HG03135 (cell line): ENCODE results near the gene UBR1.
"Not testable (repeated sequence)": the region's sequence is repeated elsewhere in the genome, so short reads cannot be mapped to it uniquely, and the experiment has no call there.

Source experiments
- ATAC-seq: cut with Tn5 transposase; IDR thresholded peaks from one replicate; pipeline ENCODE4 v1.9.1; 2021; ENCODE audit warnings: mild to moderate bottlenecking, moderate library complexity; ENCODE audit not compliant: unreplicated experiment

Gene UBR1

DNA sequence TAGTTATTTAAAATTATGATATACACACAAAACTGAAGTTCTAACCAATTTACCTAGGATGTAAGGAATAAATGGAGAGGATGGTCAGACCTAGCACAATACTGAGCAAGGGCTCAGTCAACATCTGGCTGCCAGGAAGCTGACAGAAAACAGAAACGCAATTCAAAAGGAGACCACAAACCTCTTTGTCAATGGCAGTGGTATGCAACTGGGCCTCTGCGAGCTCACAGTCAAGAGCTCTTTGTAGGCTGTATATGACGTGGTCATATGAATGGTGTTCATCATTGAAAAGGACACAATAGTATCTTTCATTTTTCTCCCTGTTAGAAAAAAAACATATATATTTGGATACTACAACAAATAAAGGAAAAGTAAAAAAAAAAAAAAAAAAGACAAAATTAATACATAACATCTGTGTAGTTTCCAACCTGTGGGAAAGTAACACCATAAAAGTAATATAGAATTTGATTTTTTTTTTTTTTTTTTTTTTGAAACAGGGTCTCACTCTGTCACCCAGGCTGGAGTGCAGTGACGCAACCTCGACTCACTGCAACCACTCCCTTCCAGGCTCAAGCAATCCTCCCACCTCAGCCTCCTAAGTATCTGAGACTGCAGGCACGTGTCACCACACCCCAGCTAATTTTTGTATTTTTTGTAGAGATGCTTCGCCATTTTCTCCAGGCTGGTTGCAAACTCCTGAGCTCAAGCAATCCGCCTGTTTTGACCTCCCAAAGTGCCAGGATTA is 37.9 kb downstream of the UBR1 start:
- ATAC-seq: no peak

DNA sequence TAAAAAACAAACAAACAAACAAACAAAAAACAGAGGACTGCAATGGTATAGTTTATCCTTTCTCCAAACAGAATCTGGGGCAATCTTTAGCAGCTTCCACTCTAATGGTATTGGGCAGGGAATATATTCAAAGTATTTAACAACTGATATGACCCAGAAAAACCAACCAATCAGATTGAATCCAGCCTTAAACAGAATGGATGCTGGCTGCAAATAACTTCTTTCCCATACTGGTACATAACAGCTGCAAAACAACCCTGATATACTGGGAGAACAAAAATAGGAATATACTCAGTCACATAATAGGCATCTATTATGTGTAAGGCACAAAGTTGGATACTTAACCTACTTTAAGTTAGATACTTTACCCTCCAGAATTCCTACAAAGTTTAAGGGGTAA is 49.1 kb downstream of the UBR1 start:
- ATAC-seq: no peak

DNA sequence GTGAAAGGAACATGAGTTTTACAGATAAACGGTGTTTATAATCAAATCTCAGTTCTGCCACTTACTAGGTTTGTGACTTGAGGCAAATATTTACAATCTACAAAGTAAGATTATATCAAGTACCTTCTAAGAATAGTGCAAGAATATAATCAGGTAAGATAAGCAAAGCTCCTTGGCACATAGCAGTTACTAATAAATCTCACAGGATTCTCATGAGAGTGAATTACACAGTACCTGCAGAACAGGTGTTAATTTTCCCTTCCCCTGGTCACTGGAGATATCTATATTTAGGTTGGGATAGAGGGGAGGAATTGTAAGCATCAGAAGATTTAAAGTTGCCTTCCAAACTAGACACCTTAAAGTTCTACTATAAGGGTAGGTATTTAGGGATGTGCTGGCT is 53.0 kb downstream of the UBR1 start:
- no peak for ATAC-seq

DNA sequence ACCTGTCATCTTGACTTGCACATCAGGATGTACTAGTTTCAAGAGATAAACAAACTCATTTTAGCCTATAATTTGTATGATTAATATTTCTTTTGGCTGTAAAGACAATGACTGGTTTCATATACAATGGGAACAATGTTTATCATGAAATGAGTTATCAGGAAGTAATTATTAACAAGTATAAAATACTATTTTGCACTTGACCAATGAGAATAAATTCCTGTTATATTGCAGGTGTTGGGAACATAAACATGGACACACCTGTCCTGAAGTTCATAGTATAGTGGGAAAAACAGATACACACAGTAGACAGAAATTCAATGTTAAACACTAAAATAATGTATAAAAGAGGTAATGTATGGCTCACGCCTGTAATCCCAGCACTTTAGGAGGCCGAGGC is 56.9 kb downstream of the UBR1 start:
- ATAC-seq: no peak

DNA sequence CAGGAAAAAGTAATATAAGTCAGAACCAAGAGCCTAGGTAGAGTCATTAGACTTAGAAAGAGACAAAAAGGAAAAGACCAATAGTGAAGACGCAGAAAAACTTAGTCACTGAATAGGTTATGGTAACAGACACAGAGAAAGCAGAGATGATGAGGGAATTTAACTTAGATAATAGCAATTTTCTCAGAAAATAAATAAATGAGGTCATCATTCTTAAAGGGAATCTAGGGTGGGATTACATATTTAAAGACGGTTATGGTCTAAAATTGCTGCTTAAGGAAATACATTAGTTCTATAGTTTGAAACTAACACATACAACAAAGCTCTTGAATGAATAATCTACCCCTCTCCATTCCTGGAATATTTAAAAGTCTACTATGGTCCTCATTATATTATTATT is 59.4 kb downstream of the UBR1 start:
- ATAC-seq: no peak

DNA sequence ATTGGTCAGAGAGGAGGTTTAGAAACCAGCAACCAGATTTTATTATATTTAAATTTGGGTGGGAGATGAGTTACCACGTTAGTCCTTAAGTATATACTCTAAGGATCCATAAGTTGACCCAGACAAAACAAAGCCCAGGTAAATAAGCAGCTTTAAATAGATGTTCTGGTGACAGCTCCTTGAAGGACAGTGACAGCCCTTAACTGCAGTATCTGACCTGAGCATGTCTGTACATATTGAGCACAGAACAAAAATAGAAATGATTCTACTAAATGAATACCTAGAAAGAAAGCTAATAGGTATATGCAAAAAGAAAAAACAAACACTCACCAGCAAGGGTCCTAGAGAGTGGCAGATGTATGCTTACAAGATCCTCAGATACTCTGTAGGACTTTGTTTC is 63.0 kb downstream of the UBR1 start:
- no peak for ATAC-seq

DNA sequence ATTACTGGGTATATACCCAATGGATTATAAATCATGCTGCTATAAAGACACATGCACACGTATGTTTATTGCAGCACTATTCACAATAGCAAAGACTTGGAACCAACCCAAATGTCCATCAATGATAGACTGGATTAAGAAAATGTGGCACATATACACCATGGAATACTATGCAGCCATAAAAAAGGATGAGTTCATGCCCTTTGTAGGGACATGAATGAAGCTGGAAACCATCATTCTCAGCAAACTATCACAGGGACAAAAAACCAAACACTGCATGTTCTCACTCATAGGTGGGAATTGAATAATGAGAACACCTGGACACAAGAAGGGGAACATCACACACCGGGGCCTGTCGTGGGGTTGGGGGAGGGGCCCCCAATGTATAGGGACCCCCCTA is 64.8 kb downstream of the UBR1 start:
- ATAC-seq: not testable (repeated sequence)

DNA sequence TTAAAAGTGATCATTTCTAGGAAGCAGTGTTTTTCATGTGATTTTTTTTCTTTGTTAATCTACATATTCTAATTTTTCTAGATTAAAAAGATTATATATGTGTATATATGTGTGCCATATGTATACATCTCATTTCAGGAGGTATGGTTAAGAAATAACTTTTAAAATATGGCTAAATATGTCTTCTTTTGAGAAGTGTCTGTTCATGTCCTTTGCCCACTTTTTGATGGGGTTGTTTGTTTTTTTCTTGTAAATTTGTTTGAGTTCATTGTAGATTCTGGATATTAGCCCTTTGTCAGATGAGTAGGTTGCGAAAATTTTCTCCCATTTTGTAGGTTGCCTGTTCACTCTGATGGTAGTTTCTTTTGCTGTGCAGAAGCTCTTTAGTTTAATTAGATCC is 70.6 kb downstream of the UBR1 start:
- ATAC-seq: not testable (repeated sequence)

DNA sequence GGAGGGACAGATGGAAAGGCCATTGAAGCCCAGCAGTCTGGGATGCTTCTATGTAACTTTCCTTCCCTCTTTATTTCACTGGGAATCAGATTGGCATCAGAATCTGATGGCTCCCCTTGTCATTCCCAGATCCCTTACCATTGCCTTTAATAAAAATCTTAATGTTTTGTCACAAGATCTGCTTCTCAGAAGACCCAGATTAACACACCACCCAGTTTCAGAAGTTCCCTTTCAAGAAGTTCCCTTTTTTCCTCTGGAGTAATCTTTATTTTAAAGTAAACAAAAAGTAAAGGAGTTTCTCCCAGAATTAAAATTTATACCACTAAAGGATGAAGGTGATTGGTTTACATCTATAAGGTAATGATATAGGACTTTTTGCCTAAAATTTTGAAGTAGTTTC is 76.4 kb downstream of the UBR1 start:
- no peak for ATAC-seq

DNA sequence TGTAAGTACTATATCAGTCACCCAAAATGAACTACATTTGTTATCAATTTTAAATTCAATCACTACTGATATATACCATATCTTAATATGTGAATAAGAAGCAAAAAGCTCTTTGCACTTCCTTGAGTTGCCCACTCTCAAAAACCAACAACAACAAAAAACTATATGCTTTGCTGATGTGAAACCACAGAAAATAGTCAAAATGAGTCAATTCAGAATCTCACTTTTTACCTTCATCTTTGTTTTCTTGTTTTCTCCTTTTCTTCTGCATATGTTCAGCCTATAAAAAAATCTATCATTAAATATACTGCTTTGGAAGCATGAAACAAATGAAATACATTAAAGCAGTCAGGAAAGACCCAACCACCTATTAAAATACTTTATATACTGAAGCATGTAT is 80.7 kb downstream of the UBR1 start:
- ATAC-seq: no peak

DNA sequence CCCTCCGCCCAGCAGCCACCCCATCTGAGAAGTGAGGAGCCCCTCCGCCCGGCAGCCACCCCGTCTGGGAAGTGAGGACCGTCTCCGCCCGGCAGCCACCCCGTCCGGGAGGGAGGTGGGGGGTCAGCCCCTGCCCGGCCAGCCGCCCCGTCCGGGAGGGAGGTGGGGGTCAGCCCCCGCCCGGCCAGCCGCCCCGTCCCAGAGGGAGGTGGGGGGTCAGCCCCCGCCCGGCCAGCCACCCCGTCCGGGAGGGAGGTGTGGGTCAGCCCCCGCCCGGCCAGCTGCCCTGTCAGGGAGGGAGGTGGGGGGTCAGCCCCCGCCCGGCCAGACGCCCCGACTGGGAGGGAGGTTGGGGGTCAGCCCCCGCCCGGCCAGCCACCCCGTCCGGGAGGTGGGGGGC is 91.2 kb downstream of the UBR1 start:
- not testable (repeated sequence) for ATAC-seq

DNA sequence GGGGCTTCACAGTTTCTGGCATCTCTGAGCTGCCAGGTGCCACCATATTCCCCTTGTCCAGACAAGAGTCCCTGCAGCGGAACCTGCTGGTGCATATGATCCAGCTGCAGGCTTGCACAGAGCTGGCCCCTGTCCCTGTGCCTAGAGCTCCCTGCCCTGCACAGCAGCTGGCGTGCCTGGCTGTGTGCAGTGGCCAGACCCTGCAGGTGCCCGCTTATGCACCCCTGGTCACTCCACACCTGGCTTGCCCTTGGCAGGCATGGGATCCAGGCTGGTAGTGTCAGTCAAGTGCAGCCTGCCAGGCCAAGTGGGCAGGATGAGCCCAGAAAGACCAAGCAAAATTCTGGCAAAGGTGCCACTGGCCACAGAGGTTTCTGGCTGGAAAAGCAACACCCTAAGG is 96.6 kb downstream of the UBR1 start:
- no peak for ATAC-seq

DNA sequence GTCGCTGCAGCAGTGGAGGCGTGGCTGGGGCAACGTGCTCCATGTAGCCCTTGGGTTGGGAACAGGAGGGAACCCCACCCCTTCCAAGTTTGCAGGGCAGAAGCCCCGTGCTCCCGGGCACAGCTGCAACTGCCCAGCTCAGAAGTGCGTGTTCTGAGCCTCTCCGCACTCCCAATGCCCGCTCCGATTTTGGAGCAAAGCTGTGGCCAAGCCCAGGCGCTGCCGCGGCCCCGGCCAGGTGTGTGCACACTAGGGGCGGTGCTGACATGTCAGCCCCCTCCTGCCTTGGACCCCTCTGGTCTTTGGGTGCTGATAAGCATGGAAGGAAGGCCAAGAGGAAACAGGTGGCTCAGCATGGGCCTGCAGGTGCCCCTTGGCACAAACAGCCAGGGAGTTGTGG is 97.7 kb downstream of the UBR1 start:
- ATAC-seq: no peak

DNA sequence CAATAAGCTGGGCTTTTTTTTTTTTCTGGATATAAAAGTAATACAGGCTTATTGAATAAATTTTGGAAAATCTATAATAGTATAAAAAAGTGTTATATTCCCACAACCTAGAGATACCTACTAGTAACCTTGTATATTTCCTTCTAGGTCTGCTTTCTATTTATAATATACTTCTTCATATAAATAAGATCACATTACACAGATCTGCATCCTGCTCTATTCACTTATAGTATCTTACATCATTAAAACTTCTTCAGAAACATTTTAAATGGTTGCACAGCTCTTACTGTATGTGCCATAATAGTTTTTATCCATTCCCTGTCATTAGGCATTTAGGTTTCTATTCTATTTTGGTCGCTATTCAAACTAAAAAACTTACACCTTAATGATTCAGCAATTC is 98.3 kb downstream of the UBR1 start:
- ATAC-seq: no peak

DNA sequence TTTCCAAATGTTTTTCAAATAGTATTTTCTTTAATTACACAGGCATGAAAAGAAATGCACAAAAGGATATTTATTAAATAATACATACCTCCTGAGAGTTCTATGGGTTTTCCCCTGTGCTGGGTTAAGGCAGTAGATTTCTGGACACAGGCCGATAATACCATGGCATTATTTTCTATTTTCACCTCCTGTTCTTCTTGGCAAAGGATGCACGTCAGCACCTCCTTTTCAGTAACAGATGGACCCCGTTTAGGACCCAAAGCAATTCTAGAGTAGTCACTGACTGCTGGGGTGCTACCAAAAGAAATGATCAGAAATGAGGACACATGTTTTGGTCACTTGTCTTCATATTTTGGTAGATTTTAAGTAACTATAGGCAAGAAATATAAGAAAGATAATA is 98.8 kb downstream of the UBR1 start:
- ATAC-seq: no peak

DNA sequence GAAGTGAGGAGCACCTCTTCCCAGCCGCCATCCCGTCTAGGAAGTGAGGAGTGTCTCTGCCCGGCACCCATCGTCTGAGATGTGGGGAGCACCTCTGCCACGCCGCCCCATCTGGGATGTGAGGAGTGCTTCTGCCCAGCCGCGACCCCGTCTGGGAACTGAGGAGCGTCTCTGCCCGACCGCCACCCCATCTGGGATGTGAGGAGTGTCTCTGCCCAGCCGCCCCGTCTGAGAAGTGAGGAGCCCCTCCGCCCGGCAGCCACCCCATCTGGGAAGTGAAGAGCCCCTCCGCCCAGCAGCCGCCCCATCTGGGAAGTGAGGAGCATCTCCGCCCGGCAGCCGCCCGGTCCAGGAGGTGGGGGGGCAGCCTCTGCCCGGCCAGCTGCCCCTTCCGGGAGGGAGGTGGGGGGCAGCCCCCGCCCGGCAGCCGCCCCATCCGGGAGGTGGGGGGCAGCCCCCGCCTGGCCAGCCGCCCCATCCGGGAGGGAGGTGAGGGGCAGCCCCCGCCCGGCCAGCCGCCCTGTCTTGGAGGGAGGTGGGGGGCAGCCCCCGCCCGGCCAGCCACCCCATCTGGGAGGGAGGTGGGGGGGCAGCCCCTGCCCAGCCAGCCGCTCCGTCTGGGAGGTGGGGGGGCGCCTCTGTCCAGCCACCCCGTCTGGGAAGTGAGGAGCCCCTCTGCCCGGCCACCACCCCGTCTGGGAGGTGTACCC is 100.8 kb downstream of the UBR1 start:
- ATAC-seq: not testable (repeated sequence)

DNA sequence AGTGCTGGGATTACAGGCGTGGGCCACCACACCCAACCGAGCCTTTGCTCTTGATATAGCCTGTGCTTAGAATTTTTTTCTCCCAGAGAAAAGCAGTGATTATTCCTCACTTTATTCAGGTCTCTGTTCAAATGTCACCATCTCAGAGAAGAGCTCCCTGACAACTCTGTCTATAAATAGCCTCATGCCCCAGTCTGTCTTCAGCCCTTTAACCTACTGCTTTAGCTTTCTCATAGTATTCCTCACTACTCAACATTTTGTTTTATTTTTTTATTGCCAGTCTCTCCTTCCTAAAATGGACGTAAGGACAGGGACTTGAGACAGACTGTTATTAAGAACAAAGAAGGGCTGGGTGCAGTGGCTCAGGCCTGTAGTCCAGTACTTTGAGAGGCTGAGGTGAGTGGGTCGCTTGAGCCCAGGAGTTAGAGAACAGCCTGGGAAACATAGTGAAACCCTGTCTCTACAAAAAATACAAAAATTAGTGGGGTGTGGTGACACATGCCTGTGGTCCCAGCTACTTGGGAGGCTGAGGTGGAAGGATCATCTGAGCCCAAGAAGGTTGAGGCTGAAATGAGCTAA is 106.5 kb downstream of the UBR1 start:
- ATAC-seq: no peak

DNA sequence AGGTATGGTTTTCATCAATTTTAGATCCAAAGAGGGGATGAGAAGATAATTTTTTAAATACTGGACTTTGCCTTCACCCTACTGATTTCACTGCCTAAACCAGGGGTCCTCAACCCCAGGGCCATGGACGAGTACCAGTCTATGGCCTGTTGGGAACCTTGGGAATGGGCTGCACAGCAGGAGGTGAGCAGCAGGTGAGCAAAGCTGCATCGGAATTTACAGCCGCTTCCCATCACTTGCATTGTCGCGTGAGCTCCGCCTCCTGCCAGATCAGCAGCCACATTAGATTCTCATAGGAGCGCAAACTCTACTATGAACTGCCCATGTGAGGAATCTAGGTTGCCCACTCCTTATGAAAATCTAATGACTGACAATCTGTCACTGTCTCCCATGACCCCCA is 109.0 kb downstream of the UBR1 start:
- no peak for ATAC-seq

DNA sequence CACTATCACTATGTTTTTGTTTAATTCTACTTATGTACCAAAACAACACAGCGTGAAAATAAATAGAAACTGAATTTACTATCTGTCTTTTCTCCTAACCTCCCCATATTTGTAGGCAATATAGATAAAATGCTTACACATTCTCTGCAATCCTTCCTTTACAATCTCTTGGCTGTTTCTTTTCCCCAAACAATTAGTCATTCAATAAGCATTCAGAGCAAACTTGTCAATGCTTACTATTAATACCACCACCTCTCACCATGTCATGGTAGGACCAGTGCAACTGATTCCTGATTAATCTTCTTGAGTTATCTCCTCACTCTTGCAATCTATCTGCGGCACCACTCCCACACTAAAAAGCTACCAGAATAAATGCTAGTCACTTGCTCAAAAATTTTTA is 111.3 kb downstream of the UBR1 start:
- ATAC-seq: no peak

DNA sequence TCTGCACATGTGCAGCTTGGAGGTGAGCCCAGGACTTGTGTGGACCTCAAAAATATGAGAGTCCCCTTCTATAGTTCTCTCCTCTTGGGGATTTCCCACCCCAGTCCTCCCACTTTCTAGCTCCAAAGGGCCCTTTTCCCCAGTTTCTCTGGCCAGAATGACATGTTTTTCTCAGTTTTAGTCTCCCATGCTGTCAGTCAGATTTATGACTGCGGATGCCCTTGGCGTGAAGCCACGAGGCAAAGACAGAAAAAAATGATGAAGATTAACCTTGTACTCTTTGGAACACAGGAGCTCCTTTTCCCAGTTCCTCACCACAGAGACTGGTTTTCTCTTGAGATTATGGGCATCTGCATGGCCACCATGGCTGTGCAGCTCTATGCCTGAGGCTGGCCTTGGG is 113.2 kb downstream of the UBR1 start:
- ATAC-seq: no peak

DNA sequence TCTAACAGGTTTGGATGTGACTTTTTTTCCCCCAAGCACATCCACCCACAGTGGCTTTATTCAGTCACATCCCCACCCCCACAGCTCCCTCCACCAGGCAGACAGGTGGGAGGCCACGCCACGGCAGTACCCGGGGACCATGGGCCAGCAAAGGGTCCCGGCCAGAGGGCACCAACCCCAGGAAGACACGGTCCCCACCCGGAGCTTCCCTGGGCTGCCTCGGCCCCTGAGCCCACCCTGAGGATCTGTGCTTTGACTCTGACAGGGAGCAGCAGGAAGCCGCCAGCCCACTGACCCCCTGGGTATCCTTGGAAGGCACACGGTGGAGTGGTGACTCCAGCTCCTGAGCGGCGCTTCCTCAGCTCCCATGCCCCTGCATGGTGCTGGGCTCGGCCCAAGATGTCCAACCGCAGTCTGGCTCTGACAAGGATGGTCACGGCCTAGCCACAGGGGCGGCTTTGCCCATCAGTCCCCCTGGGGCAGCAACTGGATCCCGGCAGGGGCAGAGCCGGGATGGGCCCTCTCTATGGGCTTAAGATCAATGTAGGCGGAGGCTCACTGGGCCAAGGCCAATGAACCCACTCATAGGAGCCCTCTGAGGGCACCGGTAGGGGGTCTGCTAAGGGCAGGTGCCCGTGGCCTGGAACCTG is 119.0 kb downstream of the UBR1 start:
- no peak for ATAC-seq

DNA sequence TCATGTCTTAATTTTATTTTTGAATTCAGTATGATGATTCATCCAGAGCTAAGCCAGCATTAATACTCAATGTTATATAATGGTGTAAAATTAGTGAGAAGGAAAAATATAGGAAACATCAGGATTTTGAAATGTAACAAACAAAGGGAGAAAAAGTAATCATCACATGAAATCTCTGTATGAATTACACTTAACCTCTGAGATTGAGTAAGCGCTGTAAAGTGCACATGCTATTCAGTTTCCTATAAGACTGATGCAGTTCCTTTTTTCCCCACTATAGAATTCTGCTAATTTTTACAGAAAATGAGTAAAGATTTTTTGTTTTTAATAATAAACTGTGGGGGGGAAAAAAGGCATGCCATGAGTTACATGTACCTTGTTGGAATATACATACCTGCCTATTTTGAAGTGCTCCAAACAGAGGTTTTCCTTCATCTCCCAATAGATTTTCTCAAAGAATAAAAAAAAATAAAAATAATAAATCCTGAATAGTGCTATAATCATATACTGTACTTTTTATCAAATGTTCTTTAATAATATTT is 121.3 kb downstream of the UBR1 start:
- no peak for ATAC-seq
